ENCODE data around the gene SHANK1.
"Not testable (repeated sequence)": the region's sequence is repeated elsewhere in the genome, so short reads cannot be mapped to it uniquely, and the experiment has no call there.

GRCh38 chr19:50618379-50618778, 101.2 kb downstream of the SHANK1 start:
- TF ChIP-seq, protein P1, sequence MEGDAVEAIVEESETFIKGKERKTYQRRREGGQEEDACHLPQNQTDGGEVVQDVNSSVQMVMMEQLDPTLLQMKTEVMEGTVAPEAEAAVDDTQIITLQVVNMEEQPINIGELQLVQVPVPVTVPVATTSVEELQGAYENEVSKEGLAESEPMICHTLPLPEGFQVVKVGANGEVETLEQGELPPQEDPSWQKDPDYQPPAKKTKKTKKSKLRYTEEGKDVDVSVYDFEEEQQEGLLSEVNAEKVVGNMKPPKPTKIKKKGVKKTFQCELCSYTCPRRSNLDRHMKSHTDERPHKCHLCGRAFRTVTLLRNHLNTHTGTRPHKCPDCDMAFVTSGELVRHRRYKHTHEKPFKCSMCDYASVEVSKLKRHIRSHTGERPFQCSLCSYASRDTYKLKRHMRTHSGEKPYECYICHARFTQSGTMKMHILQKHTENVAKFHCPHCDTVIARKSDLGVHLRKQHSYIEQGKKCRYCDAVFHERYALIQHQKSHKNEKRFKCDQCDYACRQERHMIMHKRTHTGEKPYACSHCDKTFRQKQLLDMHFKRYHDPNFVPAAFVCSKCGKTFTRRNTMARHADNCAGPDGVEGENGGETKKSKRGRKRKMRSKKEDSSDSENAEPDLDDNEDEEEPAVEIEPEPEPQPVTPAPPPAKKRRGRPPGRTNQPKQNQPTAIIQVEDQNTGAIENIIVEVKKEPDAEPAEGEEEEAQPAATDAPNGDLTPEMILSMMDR (IDR thresholded peaks at IDR 0.05) = not testable (repeated sequence)
- TF ChIP-seq POLR2A (IDR thresholded peaks at IDR 0.05) = not testable (repeated sequence)
